ENCODE measurements around the gene AP2A2.

GRCh38 chr11:1057806-1058205, 132.1 kb downstream of the AP2A2 start:
- TF ChIP-seq, protein P1, sequence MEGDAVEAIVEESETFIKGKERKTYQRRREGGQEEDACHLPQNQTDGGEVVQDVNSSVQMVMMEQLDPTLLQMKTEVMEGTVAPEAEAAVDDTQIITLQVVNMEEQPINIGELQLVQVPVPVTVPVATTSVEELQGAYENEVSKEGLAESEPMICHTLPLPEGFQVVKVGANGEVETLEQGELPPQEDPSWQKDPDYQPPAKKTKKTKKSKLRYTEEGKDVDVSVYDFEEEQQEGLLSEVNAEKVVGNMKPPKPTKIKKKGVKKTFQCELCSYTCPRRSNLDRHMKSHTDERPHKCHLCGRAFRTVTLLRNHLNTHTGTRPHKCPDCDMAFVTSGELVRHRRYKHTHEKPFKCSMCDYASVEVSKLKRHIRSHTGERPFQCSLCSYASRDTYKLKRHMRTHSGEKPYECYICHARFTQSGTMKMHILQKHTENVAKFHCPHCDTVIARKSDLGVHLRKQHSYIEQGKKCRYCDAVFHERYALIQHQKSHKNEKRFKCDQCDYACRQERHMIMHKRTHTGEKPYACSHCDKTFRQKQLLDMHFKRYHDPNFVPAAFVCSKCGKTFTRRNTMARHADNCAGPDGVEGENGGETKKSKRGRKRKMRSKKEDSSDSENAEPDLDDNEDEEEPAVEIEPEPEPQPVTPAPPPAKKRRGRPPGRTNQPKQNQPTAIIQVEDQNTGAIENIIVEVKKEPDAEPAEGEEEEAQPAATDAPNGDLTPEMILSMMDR (IDR thresholded peaks at IDR 0.05): no peak
- TF ChIP-seq SP1 (CRISPR knock-in tag; conservative IDR thresholded peaks at IDR 0.05) (no peak), HMGXB4 (CRISPR knock-in tag; IDR thresholded peaks at IDR 0.05) (no peak), ZNF219 (CRISPR knock-in tag; IDR thresholded peaks at IDR 0.05; ENCODE audit: borderline replicate concordance) (no peak), NFE2L1 (CRISPR knock-in tag; IDR thresholded peaks at IDR 0.05) (no peak), NR3C1 (CRISPR knock-in tag; conservative IDR thresholded peaks at IDR 0.05; ENCODE audit: low read depth) (no peak), TP53 (CRISPR knock-in tag; IDR thresholded peaks at IDR 0.05) (no peak), ATF1 (CRISPR knock-in tag; IDR thresholded peaks at IDR 0.05) (no peak), MYBL2 (CRISPR knock-in tag; IDR thresholded peaks at IDR 0.05) (no peak), ZNF232 (CRISPR knock-in tag; IDR thresholded peaks at IDR 0.05) (no peak), IRF2 (CRISPR knock-in tag; IDR thresholded peaks at IDR 0.05; ENCODE audit: borderline replicate concordance, low read depth) (no peak), ZNF138 (CRISPR knock-in tag; conservative IDR thresholded peaks at IDR 0.05) (no peak)
- TF ChIP-seq, protein P2, sequence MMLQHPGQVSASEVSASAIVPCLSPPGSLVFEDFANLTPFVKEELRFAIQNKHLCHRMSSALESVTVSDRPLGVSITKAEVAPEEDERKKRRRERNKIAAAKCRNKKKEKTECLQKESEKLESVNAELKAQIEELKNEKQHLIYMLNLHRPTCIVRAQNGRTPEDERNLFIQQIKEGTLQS (CRISPR knock-in tag; conservative IDR thresholded peaks at IDR 0.05): no peak

Data from WTC11 (cell line).